Stimulated activated CD4-positive, alpha-beta T cell treated with anti-CD3 and anti-CD28 coated beads, Interleukin-1b, Interleukin-23, amount 100 ng/mL, for 1 hour (primary cell): ENCODE measurements around the gene ART5.

Experiments used
- DNase-seq, 2 donors: peaks; one replicate each; pipeline ENCODE4 v3.0.0-alpha.2; 2020; ENCODE audit warnings: low read depth in 2 of 2

ART5 gene, protein sequence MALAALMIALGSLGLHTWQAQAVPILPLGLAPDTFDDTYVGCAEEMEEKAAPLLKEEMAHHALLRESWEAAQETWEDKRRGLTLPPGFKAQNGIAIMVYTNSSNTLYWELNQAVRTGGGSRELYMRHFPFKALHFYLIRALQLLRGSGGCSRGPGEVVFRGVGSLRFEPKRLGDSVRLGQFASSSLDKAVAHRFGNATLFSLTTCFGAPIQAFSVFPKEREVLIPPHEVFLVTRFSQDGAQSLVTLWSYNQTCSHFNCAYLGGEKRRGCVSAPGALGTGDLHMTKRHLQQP

DNA sequence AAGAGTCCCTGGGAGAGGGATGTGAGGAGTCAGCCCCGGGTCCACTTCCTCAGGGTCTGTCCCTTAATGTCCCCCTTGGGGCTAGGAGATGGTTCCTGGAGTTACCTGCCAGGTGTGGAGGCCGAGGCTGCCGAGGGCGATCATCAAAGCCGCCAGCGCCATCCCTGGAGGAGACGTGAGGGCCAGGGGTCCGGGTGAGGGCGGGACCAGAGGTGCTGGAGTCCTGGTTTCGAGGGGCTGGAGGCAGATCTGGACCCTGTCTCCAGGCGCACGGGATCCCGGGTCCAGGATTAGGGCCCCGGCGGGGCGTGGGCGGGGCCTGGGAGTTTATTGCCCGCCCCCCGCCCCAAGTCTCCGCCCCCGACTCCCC is at the start of gene ART5:
Gene ART5 (minus strand): TSS at position 292 of the 370 bp plus-strand sequence. CDS start 130 bp downstream, at position 162.
- DNase-seq: no peak

DNA sequence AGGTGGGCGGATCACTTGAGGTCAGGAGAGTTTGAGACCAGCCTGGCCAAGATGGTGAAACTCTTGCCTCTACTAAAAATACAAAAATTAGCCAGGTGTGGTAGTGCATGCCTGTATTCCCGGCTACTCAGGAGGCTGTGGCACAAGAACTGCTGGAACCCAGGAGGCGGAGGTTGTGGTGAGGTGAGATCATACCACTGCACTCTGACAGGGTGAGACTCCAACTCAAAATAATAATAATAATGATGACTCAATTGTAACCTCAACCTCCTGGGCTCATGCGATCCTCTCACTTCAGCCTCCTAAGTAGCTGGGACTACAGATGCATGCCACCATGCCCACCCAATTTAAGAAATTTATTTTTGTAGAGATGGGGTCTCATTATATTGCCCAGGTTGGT is 45.0 kb upstream of the ART5 start:
- no peak for DNase-seq

DNA sequence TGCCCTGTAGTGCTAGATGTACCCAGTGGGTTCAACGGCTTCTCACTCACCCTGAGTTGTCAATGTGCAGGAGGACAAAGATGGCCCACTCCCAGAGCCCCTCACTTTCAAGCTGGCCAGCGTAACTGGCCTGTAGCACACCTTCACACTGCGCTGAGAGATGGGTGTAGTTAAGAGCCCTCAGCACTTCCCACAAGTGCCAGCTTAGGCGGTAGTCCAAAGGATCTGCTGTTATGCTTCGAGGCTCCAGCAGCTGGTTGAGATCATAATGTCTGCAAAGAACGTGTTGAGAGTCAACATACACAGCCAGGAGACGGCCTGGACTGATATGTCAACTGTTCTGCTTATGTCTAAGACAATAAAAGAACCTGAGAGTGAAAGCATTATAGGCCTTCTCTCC is 44.1 kb upstream of the ART5 start:
- no peak for DNase-seq

DNA sequence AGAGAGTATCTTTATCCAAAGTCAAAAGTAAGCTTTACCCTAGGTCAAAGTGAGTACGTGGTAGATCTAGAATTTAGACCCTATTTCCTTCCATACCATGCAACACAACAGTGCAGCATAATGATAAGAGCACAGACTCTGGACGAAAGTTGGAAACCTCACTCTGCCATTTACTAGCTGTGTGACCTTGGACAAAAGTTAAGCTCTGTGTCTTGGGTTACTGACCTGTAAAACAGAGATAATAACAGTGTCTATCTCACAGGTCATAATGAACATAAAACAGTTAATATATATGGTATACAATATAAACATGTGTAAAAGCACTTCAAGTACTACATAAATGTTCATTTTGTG is 43.0 kb upstream of the ART5 start:
- no peak for DNase-seq

DNA sequence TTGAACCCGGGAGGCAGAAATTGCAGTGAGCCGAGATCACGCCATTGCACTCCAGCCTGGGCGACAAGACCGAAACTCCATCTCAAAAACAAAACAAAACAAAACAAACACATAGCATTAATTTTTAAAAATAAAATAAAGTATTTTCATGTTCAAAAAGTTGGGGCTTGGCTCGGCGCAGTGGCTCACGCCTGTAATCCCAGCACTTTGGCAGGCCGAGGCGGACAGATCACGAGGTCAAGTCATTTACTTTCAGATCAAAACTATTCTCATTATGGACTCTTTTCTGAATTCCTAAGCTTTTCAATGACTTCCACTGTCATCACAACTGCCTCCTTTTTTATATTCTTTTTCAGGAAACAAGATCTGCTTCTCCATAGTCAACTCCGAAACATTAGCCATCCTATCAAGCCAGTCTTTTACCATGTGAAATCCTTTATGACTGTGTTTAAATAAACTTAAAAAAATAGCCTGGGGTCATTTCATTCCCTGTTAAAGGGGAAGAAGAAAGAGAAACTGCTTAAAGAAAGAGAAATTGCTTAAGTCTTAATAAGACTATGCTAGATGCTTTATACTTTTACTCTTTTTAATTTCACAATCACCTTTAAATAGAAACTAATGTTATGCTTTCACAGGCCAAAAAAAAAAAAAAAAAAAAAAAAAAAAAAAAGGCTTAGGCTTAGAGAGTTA is 42.5 kb upstream of the ART5 start:
- DNase-seq: no peak

DNA sequence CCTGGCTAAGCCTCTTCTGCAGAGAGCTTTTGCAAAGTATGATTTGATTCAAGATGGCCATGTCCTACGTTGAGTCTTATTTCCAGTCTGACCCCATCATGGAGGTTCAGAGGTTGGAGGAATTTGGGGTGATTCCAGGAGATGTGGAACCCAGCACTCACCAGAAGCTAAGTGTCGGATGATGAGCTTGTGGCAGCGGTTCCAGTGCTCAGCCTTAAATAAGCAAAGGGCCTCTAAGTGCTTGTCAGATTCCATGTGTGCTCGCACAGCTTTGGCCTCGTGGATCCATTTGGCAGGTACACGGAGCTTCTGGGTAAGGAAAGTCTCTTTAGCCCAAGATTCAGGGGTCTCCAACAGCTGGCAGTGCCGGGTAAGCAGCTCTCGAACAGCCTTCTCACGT is 41.2 kb upstream of the ART5 start:
- DNase-seq: no peak

DNA sequence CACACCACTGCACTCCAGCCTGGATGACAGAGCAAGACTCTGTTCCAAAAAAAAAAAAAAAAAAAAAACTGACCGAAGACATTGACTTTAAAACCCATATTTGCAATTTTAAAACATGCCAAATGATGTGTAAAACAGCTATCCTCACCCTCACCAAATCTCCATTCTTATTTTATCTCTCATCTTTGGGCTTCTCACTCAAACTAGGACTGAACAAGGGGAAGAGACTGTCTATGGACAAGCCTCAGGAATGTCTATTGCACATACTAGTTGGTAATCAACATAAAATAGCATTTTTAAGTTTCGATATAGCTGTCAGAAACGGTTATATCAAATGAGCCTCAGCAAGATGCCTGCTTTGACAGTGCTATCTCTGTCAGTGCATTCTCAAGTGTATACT is 37.3 kb upstream of the ART5 start:
- DNase-seq: no peak

DNA sequence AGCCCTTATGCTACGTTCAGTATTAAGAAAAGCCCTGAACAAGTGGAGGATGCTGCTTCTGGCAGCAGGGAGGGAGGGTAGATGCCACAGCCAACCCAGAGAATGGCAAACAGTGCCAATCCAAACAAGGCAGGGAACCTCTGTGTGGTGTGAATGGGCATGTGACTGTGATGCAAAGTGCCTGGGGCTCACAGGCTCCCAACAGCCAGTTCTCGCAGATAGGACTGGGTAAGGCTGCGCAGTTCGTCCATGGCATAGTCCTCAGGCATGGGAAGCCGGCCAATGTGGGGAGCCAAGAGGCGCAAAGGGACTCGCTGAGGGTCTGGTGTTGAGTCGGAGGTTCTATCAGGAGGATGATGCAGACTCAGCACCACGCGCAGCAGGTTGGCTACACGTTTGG is 34.2 kb upstream of the ART5 start:
- no peak for DNase-seq

DNA sequence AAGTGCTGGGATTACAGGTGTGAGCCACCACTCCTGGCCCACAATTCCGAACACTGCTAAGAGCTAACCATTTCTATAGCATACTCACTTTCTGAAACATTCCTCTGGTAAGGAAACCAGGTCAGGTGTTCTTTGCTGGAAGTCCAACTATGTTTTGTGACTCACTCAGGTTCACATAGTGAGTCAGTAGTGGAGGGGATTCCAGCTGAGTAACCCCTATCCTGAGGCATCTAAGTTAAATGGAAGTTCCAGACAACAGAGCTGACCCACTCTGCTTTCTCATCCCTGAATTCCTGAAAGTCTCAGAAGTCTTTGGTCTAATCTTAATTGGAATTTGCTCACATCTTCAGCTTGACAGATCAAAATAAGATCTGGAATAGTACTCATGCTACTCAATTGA is 32.4 kb upstream of the ART5 start:
- no peak for DNase-seq

DNA sequence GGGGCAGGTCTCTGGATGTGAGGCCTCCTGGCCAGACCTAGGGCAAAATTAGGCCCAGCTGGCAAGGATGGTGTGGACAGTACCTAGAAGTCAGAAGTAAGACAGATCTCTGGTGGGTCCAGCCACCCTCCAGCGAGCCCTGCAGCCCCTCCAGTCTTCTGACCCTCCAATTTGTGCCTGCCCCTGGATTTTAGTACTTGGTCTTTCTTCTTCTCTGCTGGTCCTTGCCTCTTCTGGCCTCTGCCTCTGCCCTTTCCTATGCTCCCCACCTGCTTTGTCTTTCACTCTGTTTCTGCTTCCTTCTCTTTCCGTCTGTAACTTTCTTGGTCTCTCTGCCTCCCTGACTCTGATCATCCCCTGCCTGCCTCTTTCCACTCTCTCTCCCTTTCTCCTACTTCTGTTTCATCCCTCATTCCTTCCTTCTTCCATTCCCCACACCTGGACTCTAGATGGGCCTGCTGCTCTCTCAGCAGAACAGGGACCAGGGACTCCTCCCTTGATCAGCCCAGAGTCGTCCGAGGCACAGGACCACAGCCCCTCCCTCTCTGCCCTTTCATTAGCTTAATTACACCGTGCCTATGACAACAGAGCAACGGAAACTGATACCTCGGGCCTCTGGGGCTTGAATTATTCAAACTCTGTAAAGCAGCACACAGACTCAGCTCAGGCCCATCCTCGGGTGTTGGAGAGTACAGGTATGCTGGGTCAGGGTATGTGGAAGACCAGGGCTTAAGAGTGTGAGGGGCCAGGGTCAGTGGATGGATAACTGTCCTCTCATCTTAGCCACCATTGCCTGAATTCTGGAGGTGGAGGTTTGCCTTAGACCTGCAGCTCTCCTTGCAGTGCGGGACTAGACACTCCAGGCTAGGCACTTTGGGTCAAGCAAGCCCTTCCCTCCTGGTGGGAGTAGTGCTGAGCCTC is 29.8 kb upstream of the ART5 start, which contains the start of gene CHRNA10:
Gene CHRNA10 (minus strand): TSS at position 51 of the 921 bp plus-strand sequence. CDS start 72 bp downstream, outside the sequence.
- DNase-seq: no peak

DNA sequence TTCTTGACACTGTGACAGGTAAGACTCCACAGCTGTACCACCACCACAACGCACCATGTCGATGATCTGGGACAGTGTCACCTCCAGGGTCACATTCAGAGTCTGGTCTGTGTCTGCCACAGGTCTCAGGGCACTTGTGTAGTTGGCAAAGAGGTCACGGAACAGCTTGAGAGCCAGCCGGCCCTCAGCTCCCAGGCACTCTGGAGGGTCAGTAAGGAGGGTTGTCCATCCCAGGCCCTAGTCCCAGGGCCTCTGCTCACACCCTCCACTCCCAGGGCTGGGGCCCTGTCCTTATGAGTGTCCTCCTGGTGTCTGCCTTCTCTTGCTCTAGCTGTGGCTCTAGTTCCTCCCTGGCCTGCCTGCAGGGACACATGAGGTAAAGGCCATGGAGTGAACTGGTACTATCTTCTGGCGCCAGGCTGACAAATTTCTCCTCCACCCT is 28.0 kb upstream of the ART5 start:
- DNase-seq: no peak

DNA sequence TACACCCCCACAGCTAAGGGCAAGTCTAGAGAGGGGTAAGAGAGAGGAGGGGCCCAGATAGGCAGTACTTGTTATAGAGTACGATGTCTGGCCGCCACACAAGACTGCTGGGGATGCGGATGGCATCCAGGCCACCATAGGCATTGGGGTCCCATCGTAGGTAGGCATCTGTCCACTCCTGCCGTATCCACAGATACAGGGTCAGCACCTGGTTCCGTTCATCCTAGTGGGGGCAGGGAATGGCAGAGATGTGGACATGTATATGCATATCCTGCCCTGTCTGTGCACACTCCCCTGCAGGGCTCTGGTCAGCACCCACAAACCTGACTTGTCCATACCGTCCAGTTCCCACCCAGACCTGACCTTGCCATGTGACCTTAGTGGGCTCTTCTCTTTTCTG is 27.3 kb upstream of the ART5 start:
- DNase-seq: no peak

DNA sequence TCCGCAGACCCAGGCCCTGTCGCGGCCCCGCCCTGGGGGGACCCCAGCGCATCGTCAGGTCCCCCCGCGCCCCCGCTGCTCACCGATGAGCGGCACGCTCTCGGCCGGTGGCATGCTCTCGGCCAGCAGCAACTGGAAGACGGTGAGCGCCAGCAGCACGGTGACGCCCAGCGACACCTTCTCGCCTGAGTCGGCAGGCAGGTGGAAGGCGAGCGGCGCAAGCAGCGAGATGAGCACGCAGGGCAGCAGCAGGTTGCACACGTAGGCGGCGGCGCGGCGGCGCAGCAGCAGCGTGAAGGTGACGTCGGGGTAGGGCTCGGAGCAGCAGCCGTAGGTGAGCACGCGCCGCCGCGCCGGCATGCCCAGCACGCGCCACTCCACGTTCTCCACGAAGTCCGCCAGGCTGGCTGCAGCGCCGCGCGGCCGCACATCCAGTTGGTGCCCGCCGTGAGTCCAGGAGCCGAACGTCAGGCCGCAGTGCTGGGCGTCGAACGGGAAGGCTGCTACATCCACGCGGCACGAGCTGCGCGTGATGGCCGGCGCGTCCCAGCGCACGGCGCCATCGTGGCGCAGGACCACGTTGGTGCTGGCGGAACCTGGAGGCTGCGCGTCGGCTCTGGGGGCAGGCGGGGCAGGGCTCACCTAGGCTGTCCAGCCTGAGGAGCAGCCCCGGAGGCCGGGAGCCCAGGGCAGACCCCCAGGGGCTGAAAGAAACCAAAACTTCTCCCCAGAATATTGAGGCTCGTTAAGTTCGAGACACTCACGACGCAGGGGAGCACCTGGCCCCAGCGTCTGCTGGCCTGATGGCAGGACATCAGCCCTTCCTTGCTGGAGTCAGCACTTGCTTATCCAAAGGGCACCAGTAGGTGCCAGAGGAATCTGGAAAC is 25.6 kb upstream of the ART5 start:
- no peak for DNase-seq

DNA sequence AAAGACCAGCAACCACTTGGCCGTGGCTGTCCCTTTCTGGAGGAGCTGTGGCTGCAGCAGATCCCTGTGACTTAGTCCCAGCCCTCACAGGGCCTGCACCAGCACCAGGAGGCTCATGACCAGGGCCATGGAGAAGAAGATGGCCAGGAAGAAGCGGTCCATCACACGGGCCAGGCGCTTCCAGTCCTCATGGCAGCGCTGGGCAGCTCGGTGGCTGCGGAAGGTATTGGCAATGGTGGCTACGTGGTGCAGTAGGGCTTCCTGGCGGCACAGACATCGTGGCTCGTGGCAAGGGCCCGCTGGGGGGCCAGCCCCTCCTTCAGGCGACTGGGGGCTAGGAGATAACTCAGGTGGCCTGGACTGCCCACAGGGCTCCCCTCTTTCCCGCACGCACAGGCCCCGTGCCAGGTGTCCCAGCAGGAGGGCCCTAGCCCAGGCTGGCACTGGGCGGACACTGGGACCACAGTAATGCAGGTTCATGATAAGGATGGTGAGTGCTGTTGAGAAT is 24.3 kb upstream of the ART5 start:
- DNase-seq: no peak

DNA sequence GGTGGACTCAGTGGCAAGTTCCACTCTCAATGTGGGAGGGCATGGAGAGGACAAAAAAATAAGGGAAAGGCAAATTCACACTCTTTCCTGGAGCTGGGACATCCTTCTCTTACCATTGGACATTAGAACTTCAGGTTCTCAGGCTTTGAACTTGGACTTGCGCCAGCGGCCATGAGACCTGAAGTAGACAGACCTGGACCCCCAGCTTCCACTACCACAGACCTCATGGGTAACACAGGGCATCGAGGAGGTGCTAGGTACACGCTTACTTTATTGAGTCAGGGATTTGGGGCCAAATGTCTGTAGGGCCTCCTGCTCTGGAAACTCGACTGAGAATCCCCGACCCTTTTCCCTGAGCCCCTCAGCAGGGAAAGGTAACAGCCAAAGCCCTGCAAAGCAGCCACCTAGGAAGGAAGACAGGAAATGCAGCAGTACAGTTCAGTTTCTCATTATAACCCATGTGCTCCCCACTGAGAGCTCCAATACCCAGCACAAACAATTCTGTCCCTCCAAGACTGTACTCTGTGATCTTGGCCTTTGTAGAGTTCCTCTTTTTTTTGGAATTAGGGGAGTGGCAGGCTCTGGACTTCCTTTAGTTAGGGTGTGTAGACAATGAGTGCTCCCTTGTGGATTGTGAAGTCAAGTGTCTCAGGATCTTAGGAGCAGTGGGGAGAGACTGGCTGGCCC is 23.7 kb upstream of the ART5 start:
- DNase-seq: no peak

DNA sequence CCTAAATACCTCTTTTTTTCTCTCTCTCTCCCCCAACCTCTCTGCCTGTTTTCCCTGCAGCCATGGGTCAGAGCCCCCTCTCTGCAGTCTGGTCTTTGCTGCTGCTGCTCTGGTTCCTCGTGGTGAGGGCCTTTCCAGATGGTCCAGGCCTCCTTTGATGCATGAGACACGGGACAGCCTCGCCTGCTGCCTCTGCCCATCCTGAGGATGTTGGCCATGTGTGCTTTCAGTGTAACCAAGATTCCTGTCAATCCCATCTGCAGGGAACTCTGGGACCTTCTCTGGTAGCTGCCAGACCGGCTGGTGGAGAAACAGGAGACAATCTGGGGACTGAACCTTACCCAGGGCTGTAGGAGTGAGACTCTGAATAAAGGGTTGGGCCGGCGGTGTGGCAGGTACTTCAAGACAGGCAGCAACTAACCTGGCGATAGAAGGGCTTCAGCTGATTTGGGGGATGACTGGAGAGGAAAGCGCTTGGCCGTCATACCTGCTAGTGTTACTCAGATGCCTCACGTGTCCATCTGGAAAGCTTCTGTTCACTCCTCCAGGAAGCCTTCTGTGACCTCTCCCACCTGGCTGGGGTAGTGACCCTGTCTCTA is 22.3 kb upstream of the ART5 start:
- DNase-seq: no peak

DNA sequence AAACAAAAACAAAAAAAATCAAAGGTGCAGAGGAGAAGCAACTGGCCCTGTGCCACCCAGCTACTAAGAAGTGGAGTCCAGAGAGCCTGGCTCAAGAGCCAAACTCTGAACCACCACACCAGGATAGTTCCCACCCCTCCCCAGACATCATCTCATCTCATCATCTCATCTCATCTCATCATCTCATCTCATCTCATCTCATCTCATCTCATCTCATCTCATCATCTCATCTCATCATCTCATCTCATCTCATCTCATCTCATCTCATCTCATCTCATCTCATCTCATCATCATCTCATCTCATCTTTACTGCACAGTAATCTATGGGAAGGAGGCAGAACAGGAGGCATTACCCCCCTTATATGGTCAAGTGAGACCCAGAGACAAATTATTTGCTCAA is 21.1 kb upstream of the ART5 start:
- no peak for DNase-seq

DNA sequence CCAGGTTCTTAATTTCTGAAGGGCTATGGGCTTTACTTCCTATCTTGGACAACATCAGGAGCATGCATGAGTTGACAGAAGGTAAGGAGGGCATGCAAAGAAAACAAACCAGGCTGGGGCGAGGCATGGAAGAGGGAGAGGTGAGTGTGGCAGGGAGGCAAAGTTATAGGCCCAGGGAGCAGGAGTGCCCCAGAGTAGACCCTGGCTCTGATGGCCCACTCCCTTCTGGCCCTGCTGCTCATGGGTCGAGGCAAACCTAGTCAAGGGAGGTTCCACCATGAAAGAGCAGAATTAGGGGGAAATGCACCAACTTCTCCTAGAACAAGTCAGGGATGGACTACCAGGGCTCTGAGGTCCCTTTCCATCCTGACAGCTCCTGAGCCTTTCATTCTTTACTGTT is 19.2 kb upstream of the ART5 start:
- no peak for DNase-seq

DNA sequence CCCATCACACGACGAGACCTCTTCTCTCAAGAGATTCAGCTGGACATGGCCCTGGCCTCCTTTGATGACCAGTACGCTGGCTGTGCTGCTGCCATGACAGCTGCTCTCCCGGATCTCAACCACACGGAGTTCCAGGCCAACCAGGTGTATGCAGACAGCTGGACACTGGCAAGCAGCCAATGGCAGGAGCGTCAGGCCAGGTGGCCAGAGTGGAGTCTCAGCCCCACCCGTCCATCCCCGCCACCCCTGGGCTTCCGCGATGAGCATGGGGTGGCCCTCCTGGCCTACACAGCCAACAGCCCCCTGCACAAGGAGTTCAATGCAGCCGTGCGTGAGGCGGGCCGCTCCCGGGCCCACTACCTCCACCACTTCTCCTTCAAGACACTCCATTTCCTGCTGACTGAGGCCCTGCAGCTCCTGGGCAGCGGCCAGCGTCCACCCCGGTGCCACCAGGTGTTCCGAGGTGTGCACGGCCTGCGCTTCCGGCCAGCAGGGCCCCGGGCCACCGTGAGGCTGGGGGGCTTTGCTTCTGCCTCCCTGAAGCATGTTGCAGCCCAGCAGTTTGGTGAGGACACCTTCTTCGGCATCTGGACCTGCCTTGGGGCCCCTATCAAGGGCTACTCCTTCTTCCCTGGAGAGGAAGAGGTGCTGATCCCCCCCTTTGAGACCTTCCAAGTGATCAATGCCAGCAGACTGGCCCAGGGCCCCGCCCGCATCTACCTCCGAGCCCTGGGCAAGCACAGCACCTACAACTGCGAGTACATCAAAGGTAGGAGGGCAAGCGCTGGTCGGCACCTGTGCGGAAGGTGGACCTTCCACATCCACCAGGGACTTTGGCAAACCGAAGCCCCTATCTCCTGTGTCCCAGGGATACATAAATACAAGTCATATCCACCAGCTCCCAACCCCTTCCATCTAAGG is 18.1 kb upstream of the ART5 start:
- no peak for DNase-seq
